Stimulated activated CD8-positive, alpha-beta memory T cell treated with anti-CD3 and anti-CD28 coated beads, Interleukin-4, amount 100 ng/mL, for 48 hours (primary cell): ENCODE results near the gene PIGB.
"Not testable (repeated sequence)": the region's sequence is repeated elsewhere in the genome, so short reads cannot be mapped to it uniquely, and the experiment has no call there.

Experiments
- DNase-seq: peaks from one replicate; pipeline ENCODE4 v3.0.0-alpha.2; 2020

The PIGB gene

GRCh38 chr15:55387027-55387426 is 68.0 kb downstream of the PIGB start:
- no peak for DNase-seq

- DNase-seq = no peak
These were observed 70.2 kb downstream of the PIGB start for GRCh38 chr15:55389264-55389607.

- no peak for DNase-seq
These were observed 75.7 kb downstream of the PIGB start for GRCh38 chr15:55394694-55395093.

- DNase-seq = no peak
These were observed 79.2 kb downstream of the PIGB start for GRCh38 chr15:55398243-55398642.

GRCh38 chr15:55400050-55400449 is 81.0 kb downstream of the PIGB start:
- DNase-seq = not testable (repeated sequence)

GRCh38 chr15:55401786-55402246 is 82.8 kb downstream of the PIGB start:
- no peak for DNase-seq

- no peak for DNase-seq
These were observed 83.7 kb downstream of the PIGB start for GRCh38 chr15:55402707-55403106.

GRCh38 chr15:55403531-55403930 is 84.5 kb downstream of the PIGB start:
- no peak for DNase-seq
